Midbrain (tissue), 1 donor: ENCODE data around the gene ANGPTL1.

Source experiments
- DNase-seq: peaks from one replicate; lab custom pipeline; 2025; lab: John Stamatoyannopoulos, UW

ANGPTL1 gene, protein sequence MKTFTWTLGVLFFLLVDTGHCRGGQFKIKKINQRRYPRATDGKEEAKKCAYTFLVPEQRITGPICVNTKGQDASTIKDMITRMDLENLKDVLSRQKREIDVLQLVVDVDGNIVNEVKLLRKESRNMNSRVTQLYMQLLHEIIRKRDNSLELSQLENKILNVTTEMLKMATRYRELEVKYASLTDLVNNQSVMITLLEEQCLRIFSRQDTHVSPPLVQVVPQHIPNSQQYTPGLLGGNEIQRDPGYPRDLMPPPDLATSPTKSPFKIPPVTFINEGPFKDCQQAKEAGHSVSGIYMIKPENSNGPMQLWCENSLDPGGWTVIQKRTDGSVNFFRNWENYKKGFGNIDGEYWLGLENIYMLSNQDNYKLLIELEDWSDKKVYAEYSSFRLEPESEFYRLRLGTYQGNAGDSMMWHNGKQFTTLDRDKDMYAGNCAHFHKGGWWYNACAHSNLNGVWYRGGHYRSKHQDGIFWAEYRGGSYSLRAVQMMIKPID

GRCh38 chr1:178870944-178871343 lies at the start of gene ANGPTL1:
Gene ANGPTL1 (minus strand): TSS chr1:178871077. CDS start chr1:178865776, 5,301 bp downstream.
- DNase-seq: no peak

DNA sequence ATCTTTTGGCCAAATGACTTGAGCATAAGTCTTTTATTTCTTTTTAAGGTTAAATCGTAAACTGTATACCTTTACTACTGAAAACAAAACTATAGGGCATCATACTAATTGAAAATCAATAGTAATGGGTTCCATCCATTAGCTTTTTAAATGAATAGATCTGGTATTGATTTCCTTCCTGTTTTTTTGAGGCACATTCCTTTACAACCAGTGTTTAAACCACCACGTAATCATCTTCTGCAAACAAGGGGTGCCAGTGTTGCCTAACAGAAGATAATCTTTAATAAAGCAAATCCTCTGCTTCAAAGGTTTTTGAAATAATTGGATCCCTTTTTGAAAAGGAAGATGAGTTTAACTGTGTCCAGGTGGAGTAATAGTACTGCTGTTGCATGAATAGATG lies 48.7 kb upstream of the ANGPTL1 start:
- no peak for DNase-seq

DNA sequence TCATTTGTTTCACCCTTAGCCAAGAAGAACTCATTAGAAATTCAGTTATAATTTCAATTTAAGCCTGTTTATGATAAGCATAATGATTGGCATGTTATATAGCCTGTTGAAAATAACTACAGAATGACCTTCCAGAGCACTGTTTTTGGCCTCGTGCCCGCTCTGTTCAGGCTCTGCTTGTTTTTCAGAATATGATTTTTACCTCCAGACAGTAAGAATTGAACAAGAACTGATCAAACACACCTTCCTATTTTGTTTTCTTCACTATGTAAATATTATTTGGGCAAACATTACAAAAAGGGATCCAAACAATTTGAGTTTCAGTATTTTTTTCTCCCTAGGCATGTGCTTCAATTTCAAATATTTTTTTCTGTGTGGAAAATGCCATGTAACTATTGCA lies 48.1 kb upstream of the ANGPTL1 start:
- DNase-seq: no peak

GRCh38 chr1:178918308-178918707 lies 47.4 kb upstream of the ANGPTL1 start:
- no peak for DNase-seq

- DNase-seq: no peak
These were observed 45.7 kb upstream of the ANGPTL1 start for GRCh38 chr1:178916448-178917174.

DNA sequence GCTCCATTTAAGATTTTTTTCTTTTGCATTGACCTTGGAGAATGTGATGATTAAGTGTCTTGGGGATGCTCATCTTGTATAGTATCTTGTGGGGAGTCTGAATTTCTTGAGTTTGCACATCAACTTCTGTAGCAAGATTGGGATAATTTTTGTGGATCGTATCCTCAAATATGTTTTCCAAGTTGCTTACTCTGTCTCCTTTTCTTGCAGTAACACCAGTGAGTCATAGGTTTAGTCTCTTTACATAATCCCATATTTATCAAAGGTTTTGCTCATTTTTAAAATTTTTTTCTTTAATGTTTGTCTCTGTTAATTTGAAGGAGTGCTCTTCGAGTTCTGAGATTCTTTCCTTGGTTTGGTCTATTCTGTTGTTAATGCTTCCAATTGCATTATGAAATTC lies 41.7 kb upstream of the ANGPTL1 start:
- no peak for DNase-seq

GRCh38 chr1:178910023-178910422 lies 39.1 kb upstream of the ANGPTL1 start:
- no peak for DNase-seq

- DNase-seq: no peak
These were observed 37.5 kb upstream of the ANGPTL1 start for GRCh38 chr1:178908358-178908757.

DNA sequence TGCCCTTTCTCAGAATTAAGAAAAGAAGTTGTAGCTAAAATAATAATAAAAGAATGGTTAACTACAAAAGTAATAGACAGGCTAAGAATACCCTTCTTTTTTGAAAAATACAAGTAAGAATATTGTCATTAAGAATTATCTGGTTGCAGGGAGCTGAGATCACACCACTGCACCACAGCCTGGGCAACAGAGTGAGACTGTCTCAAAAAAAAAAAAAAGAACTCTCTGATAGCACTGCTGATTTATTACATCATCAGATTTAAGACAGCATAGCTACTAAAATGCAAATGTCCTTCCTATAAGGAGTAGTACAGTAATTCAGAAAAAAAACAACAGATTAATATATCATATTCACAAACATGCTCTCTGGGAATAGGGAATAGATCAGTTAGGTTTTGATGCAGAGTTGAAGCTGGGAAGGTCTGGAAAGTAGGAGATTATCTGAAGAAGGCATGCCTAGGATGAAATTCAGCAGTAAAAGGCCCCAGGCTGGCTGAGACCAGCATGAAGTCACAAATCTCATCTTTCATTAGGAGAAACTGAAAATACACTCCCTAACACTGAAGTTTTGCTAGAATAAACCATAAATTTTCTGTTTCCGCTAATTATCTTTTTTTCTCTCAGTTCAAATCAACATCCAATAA lies 30.7 kb upstream of the ANGPTL1 start:
- DNase-seq: no peak

- DNase-seq: no peak
These were observed 28.5 kb upstream of the ANGPTL1 start for GRCh38 chr1:178899402-178899801.

GRCh38 chr1:178898401-178898800 lies 27.5 kb upstream of the ANGPTL1 start:
- no peak for DNase-seq

DNA sequence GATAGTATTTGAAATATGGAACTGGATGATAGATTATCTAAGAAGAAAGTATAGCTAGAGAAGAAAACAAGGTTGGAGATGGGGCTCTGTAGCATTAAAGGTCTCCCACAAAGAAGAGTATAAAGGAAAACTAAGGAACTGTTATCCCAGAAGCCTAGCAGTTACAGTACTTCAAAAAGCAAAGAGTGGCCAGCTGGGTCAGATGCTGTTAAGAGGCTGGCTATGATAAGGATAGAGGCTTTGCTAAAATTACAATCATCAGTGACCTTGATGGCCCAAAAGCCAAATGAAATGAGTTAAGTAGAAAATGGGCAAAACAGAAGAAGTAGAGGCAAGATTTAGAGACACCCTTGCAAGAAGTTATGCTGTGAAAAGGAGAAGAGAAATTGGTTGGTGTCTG lies 25.1 kb upstream of the ANGPTL1 start:
- no peak for DNase-seq

DNA sequence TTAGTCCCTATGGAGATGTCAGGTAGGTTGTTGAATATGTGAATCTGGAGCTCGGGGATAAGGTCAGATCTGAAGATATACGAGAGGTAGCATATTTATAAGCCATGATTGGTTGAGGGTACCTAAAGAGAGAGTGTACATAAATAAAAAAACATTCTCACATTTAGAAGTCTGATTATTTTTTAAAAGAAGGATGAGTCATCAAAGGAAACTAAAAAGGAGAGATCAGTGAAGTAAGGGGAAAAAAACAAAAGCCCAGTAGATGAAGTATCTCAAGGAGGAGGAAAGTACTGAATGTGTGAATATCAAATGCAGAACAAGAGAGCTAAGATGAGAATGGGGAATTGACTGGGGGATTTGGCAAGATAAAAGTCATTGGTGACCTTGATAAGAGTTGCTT lies 15.7 kb upstream of the ANGPTL1 start:
- no peak for DNase-seq

GRCh38 chr1:178885869-178886268 lies 15.0 kb upstream of the ANGPTL1 start:
- no peak for DNase-seq

- DNase-seq: no peak
These were observed 11.1 kb upstream of the ANGPTL1 start for GRCh38 chr1:178881950-178882349.

GRCh38 chr1:178877896-178878295 lies 7.0 kb upstream of the ANGPTL1 start:
- DNase-seq: no peak

GRCh38 chr1:178875936-178876335 lies 5.1 kb upstream of the ANGPTL1 start:
- DNase-seq: no peak

GRCh38 chr1:178874966-178875365 lies 4.1 kb upstream of the ANGPTL1 start:
- no peak for DNase-seq

- DNase-seq: no peak
These were observed 859 bp upstream of the ANGPTL1 start for GRCh38 chr1:178871551-178872320.

DNA sequence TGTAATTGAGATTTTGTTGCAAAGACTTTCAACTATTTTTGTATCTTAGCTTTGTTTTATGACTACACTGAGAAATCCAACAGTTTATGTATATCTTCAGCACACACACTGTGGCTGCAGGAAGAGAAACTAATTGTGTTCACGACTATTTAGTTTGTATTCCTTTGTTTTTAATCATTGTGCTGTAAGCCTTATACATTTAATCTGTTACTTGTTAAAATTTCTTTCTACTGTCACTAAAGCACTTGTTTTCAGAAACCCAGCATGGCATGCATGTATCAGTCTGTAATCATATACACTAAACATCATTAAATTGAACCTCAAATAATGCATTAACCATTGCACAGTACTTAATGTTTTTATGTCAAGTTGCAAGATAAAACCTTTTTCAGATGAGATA lies 656 bp downstream of the ANGPTL1 start:
- DNase-seq: no peak

GRCh38 chr1:178869119-178869697 lies 1.7 kb downstream of the ANGPTL1 start:
- DNase-seq: no peak

GRCh38 chr1:178868706-178869105 lies 2.2 kb downstream of the ANGPTL1 start:
- DNase-seq: no peak
